NCI-H2081 treated with DMSO at 0.1 percent for 48 hours (cell line): ENCODE results near the gene VPS37B.
A peak's percentile ranks its signal among the peaks of the same experiment; 100 is the strongest.
"Not testable (repeated sequence)": the region's sequence is repeated elsewhere in the genome, so short reads cannot be mapped to it uniquely, and the experiment has no call there.

Source experiments
- DNase-seq: peaks from one replicate; lab custom pipeline; 2025; lab: John Stamatoyannopoulos, UW

VPS37B gene

DNA sequence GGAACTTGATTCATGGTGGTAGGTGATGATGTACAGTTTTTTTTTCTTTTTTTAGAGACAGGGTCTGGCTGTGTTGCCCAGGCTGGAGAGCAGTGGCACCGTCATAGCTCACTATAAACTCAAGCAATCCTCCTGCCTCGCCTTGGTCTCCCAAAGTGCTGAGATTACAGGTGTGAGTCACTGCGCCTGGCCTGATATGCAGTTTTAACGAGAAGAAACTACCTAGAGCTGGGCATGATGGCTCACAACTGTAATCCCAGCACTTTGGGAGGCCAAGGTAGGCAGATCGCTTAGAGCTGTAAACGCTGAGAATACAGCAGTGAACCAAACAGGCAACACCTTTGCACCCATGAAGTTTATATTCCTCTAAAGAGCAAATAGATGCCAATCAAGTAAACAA, 13.0 kb upstream of the VPS37B start:
- no peak for DNase-seq

DNA sequence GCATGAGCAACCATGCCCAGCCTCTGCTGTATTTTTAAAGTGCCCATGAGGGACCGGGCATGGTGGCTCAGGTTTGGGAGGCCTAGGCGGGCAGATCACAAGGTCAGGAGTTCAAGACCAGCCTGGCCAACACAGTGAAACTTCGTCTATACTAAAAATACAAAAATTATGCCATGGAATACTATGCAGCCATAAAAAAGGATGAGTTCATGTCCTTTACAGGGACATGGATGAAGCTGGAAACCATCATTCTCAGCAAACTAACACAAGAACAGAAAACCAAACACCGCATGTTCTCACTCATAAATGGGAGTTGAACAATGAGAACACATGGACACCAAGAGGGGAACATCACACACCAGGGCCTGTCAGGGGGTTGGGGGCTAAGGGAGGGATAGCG, 9.3 kb upstream of the VPS37B start:
- not testable (repeated sequence) for DNase-seq

DNA sequence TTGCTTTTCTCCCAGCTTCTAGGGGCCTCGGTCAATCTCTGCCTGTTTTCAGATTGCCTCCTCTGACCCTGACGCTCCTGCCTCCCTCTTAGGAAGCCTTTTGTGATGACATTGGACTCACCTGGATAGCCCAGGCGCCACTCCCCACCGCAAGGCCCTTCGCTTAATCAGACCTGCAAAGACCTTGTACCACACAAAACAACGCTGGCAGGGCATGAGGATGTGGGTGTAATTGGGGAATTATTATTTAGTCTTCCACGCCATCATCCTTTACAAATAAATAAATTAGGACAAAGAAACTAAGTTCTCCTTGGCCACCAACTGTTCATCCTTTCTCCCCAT, 7.7 kb upstream of the VPS37B start:
- no peak for DNase-seq

DNA sequence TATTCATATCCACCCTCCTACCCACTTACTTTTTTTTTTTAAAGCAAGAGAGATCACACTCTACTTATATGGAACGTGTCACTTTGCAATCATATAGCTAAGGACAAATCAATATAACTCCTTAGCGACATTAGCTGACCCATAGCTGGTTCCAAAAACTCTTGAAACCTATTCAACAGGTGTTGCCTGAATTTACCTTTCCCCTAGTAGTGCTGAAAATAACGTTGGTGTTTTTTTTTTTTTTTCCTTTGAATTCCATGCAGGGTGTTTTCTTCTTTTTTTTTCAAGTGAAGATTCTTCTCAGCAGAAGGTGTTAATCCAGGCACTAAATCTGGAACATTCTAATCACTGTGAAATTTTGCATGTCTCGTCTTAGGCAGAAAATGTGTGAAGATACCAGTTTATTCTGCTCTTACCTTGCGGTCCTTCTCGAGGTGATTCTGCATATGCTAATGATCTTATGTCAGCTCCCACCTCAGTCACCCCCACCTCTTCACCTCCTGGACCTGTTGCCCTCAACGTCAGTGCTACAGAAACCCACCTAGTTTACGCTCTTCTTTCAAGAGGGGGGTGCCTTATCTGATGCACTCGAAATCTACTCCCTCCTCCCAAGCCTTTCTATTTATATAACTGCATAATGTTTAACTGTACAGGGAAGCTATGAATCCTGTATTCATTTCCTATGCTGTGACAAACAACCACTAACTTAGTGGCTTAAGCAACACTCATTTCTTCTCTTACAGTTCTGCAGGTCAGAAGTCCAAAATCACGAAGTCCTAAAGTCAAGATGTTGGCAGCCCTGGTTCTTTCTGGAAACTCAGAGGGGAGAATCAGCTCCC, 7.1 kb upstream of the VPS37B start:
- DNase-seq: no peak

DNA sequence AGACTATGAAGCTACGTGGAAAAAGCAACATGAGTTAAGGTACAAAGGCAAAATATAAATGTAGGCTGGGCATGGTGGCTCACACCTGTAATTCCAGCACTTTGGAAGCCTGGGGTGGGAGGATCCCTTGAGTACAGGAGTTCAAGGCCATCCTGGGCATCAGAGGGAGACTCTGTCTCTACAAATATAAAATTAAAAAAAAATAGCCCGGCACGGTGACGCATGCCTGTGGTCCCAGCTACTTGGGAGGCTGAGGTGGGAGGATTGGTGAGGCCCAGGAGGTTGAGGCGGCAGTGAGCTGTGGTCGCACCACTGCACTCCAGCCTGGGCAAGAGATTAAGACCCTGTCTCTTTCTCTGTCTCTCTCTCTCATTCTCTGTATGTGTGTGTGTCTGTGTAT, 4.0 kb upstream of the VPS37B start:
- DNase-seq: no peak

DNA sequence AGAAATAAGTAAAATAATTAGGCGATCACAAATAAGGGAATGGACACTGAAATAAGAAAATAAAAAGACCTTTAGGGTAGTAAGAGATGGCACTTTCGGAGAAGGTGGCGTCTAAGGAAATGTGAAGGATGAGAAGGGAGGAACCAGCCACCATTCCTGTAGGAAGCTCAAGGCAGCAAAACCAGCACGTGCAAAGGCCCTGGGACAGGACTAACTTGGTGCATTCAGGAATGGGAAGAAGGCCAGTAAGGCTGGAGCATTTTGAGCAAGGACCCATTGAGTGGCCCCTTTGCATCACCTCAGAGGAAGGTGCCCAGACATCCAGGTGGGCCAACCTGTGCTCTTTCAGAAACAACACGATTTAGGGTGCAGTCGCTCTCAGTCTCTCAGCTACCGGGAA, 738 bp upstream of the VPS37B start:
- no peak for DNase-seq

DNA sequence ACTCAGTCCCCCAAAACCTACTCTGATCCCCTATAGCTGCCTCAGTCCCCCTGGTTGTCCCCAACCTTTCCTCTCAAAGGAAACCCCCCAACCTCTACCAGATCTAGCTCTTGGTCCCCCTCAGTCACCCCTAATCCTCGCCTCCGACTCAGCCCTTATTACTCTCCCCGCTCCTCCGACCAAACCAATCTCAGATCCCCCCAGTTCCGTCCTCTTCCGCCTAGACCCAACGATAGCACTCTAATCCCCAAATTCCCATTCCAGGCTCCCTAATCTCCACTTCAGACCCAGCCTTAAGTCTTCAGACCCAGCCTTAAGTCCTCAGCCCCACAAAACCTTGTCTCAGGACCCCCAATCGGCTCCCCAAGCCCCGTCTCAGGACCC, 612 bp downstream of the VPS37B start:
- DNase-seq: no peak

DNA sequence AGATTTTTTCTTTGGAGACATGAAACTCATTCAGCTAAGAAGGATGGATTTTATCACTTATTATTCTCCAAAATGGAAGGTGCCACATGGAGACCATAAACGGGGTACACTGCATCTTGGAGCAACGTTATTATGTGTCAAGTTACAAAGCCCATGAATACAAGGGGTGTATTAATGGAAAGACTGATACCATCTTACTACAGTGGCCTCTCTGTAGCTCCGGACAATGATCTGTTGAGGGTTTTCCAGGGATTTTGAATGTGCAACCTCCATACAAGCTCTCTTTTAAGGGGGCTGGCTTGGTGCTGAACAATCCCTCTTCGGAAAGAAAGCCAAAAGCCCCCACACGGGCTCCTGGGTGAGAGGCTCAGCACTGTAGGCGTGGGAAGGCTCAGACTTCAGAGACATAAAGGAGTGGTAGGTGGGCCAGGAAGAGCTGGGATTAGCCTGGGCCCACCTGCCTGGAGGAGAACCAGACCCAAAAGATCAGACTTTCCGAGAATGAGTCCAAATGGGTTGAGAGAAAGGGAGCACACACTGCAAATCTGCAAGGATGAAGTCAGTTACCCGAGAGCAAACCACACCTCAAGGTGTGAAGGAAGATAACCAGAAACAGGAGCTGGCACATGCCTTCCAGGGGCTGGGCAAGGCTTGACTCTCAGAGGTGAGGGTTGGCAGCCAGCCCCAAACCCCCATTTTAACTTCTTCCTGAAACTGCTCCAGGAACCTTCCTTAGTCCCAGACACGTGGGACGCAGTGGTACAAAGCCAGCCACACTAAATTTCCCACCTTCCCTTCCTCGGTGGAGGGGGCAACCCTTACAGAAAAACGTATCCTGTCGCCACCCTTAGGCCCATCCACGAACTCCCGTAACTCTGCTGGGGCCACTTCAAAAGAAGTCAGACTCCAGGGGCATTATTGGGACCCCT, 1.5 kb downstream of the VPS37B start:
- no peak for DNase-seq

DNA sequence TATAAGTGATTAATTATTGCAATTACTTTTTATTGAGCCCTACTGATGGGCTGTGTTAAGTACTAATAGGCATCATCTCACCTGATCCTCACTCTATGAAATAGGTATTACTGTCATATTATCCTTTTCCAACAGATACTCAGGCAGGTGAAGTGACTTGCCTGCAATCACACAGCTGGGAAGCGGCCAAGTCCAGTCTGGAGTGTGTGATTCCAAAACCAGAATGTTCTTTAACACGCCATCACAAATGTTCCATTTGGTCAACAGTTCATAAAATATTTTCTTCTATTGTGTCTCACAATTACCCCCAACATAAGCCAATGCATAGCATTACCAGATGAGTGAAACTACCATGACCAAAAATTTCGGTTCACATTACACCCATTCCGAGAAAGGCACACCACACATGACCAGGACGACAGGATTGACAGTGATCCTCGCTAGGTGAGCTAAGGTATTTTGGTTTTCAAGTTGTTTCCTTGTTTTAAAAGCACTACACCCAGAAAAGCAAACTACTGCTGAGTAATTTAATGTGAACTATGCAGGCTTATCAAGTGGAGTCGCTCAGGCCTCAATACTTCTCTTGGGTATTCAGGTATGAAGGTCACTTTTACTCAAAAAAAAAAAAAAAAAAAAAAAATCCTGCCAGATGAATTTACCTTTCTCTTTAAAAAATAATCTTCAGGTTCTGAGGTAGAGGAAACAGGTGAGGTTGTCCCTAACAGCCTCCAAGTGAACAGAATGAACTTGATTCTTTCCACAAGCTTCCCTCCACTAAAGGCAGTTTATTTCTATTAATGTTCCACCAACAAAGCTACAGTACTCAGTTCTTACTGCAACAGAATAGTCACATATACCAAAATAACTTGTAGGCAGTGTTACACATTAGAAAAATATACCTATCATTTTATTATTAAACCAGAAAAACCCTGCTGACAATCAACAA, 2.4 kb downstream of the VPS37B start:
- no peak for DNase-seq

DNA sequence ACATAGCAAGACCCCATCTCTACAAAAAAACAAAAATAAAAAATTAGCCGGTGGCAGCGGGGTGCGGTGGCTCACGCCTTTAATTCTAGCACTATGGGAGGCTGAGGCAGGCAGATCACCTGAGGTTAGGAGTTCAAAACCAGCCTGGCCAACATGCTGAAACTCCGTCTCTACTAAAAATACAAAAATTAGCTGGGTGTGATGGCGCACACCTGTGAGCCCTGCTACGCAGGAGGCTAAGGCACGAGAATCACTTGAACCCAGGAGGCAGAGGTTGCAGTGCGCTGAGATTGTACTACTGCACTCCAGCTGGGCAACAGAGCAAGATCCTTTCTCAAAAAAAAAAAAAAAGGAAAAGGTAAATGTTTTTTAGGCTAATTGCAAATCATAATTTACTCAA, 3.2 kb downstream of the VPS37B start:
- not testable (repeated sequence) for DNase-seq

DNA sequence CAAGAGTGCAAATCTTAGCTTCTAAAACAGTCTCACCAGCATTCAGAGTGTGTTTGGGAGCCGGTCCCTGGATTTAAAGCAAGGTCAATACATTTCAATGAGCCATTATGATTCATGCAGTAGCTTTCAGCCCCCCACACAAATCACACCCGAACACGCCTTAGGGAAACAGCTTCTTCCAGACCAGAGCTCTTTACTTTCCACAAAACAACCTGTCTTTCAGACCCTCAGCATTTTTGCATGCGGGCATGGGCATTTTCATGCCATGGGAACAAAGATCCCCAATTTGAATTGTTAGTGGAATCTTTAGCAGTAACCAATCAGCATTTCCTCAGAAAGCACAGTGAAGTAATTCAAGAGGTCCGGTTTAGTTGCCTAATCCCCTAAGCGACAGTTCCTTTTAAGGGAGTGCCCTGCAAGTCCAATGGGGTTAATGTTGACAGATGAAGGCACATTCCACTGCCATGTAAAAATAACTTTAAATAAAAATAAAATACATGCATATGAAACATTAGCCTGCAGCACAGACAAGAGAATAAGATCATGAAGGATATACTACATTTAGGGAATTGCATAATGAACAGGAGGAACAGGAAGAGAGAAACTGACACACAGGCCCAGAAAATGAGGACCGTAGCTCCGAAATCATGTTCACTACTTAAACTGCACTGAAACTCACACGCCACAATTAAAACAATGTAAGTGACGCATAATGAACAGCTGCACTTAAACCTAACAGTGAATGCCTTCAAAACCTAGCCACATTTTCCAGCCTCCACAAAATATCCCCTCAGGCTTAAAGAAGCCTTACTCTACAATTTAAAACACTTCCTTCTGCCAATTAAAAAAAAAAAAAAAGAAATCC, 4.0 kb downstream of the VPS37B start:
- DNase-seq: no peak

DNA sequence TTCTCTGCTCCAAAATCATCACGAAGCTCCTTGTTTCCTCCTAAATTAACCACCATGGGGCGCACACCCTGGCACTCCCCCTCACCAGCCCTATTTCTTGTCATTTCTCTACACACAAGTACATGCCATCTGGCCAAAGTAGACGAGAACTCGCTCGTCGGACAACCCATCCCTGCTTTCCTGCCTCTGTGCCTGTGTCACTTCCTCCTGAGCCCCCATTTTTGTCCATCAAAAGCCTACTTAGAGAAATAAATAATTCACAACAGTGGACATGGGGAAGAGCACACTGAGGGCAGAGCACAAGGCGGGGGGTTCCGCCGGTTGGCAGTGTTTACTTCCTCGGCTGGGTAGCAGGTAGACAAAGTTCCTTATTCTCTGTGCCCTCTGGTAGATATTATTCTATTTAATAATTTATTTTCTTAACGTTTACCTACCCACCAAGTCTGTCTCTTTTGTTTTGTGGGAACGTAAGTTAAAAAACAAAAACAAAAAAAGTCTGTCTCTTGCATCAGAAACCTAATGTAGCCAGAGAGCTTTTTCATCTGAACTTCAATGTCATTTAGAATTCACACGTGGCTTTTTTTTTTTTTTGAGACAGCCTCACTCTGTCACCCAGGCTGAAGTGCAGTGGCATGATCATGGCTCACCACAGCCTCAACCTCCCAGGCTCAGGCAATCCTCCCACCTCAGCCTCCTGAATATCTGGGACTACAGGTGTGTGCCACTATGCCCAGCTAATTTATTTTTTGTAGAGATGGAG, 6.0 kb downstream of the VPS37B start:
- DNase-seq: no peak

DNA sequence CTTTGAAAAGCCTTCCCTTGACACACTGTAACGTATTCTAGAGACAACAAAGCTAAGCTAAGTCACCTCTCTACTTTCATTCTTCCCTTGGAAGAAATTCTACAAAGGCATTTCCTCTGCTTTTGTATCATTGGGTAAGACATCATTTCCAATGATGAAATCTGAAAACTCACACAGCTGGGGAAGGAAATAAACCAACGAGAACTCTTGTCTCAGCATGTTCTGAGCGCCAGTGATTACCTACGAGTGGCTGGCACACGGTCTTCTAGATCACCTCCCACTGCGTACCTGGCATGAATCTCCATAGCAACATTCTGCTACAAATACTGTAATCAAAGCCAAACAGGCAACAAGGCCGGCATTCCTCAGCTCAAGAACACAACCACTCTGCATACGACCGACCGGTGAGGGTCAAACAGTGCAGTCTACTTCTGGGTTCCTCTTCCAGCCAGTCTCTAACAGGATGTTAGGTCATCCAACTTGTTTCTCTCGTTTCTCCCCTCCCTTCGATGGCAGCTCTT, 7.6 kb downstream of the VPS37B start:
- DNase-seq: peak; percentile 20

DNA sequence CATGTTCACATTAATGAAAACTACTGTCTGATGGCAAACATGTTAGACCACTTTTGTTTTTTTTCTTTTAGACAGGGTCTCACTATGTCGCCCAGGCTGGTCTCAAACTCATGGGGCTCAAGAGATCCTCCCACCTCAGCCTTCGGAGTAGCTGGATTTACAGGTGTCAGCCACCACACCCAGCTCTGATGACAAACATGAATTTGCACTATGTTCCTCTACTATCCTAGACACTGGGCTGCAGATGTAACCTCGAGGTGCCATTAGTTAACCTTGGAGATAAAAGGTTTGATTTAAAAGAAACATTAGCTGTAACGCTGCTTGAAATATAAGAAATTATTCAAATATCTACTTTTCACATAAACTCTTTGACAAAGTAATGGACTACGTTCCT, 8.1 kb downstream of the VPS37B start:
- DNase-seq: no peak

DNA sequence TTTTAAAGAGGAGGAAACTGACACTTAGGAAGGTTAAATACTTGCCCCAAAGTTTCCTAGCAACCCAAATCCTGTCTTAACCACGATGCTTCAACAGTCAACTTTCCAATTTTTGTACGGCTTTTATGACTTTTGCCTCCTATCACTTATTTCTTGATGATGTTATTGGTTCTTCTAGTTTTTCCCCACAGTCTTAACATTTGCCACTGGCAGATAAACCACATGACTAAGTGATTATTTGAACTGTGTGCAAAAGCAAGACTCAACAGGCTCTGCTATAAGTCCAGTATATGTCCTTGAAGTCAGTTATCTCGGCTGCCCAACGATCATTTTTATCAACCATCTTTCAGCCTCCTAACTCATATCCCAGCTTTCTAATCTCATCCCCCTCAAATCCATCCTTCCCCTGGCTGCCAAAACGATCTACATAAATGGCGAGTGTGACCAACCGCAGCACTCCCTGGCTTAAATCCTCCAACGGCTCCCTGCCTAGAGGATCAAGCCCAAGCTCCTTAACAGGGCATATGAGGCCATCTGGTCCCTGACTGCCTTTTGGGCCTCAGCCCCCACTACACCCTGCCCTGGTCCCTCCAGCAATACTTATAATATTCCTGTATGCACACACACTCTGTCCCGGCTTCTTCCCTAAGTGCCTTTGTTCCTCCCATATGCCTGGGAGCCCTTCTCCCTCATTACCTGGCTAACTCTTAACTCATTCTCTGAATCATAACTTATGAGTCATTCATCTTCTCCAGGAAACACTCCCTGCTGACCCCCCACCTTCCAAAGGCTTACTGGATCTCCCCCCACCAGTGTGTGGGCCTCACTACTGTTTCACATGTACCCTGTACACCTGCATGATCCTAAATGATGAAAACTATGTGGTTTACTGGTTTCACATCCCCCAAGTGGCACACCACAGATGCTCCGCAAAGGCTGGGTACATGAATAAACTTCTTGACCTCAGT, 8.8 kb downstream of the VPS37B start:
- DNase-seq: no peak

DNA sequence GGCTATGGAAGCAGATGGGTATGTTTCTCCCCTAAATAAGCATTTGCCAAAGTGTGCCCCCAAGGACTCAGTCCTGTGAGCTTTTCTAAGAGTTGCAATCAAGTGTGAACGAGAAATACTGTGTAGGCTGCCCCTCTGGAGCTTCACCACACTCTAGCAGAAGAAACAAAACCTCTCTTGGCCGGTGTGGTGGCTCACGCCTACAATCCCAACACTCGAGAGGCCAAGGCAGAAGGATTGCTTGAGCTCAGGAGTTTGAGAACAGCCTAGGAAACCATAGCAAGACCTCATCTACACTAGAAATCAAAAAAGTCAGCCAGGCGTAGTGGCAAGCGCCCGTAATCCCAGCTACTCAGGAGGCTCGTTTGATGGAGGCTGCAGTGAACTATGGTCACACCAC, 9.8 kb downstream of the VPS37B start:
- DNase-seq: no peak

DNA sequence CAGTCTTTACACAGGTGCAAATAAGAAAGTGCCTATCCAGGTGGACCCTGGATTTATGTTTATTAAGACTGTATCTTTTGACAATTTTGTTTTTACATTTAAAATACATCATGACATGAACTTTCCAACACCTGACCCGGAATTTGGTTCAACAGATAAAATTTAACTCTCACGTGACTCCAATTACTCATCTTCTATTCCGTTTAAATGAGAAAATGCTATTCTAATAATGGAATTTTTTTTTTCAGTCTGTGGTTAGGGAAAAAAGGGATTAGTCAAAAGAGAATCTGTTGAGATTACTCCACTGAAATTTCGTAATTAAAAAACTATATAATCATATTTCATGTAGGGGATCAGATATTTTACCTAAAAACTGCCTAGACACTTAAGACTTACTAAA, 11.1 kb downstream of the VPS37B start:
- no peak for DNase-seq

DNA sequence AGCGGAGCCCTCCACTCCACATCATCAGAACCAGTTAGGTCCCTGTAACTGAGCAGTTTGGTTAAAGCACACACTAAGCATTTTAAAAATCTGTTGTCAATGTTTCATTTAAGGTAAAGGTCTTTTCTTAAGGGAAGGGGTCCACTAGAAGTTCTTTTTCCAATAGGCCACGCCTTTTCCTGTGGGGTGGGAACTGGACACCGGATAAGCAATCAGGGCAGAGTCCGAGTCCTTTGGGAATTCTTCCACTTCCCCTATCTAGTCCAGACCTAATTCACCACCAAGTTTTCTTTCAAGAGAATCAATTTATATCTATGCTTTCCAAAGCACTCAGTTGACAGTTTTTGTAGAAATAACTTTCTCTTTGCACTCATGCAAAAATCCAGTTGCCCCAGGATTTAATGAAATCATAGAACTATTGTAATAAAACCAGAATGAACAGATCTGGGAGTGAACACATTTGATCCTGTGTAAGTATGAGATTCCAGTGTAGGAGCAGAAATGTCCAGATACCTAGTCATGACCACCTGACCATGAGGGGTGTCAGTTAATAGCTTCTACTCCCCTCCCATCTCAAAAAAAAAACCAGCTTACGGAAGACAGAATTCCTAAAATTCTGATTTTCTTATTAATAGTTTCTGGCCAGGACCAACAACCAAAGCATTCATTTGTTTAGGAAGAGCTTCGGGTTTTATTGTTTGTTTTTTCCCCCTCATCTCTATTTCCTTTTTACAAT, 11.7 kb downstream of the VPS37B start:
- DNase-seq: no peak
